H9 (cell line): Measurements from ENCODE around the gene HSFX2. TPM values are rescaled to one million over a fixed set of nuclear protein-coding genes. Genes with fewer than 3 reads are reported as not detected.
"Not testable (repeated sequence)": the region's sequence is repeated elsewhere in the genome, so short reads cannot be mapped to it uniquely, and the experiment has no call there.

ENCODE experiments used
- DNase-seq: peaks from one replicate; pipeline ENCODE4 v3.0.0-alpha.2; 2017
- H2AFZ ChIP-seq: one replicate; pipeline ENCODE4 v1.6.1; 2013; ENCODE audit warnings: mild to moderate bottlenecking, low read length, control low read depth, moderate library complexity
- H2AK5ac ChIP-seq: 2 replicates; pipeline ENCODE4 v1.6.1; 2013; ENCODE audit warnings: low read length, control low read depth, mixed read lengths; ENCODE audit not compliant: insufficient read length
- H2BK120ac ChIP-seq: one replicate; pipeline ENCODE4 v1.6.1; 2013; ENCODE audit warnings: low read depth, mild to moderate bottlenecking, low read length, control low read depth, inconsistent platforms; ENCODE audit not compliant: poor library complexity, severe bottlenecking
- H2BK12ac ChIP-seq: 2 replicates; pipeline ENCODE4 v1.6.1; 2013; ENCODE audit warnings: low read length, control low read depth, mixed read lengths, low read depth; ENCODE audit not compliant: insufficient read length
- H2BK15ac ChIP-seq: 2 replicates; pipeline ENCODE4 v1.6.1; 2013; ENCODE audit warnings: low read depth, low read length, control low read depth
- H2BK20ac ChIP-seq: one replicate; pipeline ENCODE4 v1.6.1; 2013; ENCODE audit warnings: low read depth, mild to moderate bottlenecking, low read length, control low read depth, inconsistent platforms; ENCODE audit not compliant: poor library complexity, severe bottlenecking
- H2BK5ac ChIP-seq: 2 replicates; pipeline ENCODE4 v1.6.1; 2013; ENCODE audit warnings: low read length, control low read depth, mixed read lengths; ENCODE audit not compliant: insufficient read length
- H3K14ac ChIP-seq: 2 replicates; pipeline ENCODE4 v1.6.1; 2013; ENCODE audit warnings: low read length, control low read depth; ENCODE audit not compliant: insufficient read depth
- H3K18ac ChIP-seq: 2 replicates; pipeline ENCODE4 v1.6.1; 2013; ENCODE audit warnings: low read depth, mild to moderate bottlenecking, mixed read lengths, low read length, control low read depth; ENCODE audit not compliant: insufficient read length
- H3K23ac ChIP-seq: 2 replicates; pipeline ENCODE4 v1.6.1; 2013; ENCODE audit warnings: low read length, control low read depth, mixed read lengths, low read depth; ENCODE audit not compliant: insufficient read length
- H3K23me2 ChIP-seq: 2 replicates; pipeline ENCODE4 v1.6.1; 2013; ENCODE audit warnings: low read depth, mild to moderate bottlenecking, mixed read lengths, low read length, control low read depth; ENCODE audit not compliant: insufficient read length, poor library complexity, severe bottlenecking
- H3K27ac ChIP-seq: 2 replicates; pipeline ENCODE4 v1.5.1; 2013; ENCODE audit warnings: low read length, control low read depth, mixed read lengths, low read depth; ENCODE audit not compliant: insufficient read length
- H3K27me3 ChIP-seq: 2 replicates; pipeline ENCODE4 v1.6.1; 2013; ENCODE audit warnings: low read length, control low read depth, inconsistent platforms; ENCODE audit not compliant: insufficient read depth
- H3K4ac ChIP-seq: 2 replicates; pipeline ENCODE4 v1.6.1; 2013; ENCODE audit warnings: low read depth, mild to moderate bottlenecking, control low read depth, inconsistent platforms, low read length, moderate library complexity
- H3K4me1 ChIP-seq: 2 replicates; pipeline ENCODE4 v1.6.1; 2013; ENCODE audit warnings: low read length, control low read depth, inconsistent platforms; ENCODE audit not compliant: insufficient read depth
- H3K4me2 ChIP-seq: 2 replicates; pipeline ENCODE4 v1.6.1; 2013; ENCODE audit warnings: low read length, control low read depth, mixed read lengths; ENCODE audit not compliant: insufficient read length, insufficient read depth
- H3K56ac ChIP-seq: 2 replicates; pipeline ENCODE4 v1.6.1; 2013; ENCODE audit warnings: low read depth, mild to moderate bottlenecking, mixed read lengths, low read length, control low read depth; ENCODE audit not compliant: insufficient read length
- H3K79me1 ChIP-seq: 2 replicates; pipeline ENCODE4 v1.6.1; 2013; ENCODE audit warnings: low read depth, mild to moderate bottlenecking, moderate library complexity, low read length, control low read depth, inconsistent platforms; ENCODE audit not compliant: insufficient read depth, poor library complexity, severe bottlenecking
- H3K79me2 ChIP-seq: 2 replicates; pipeline ENCODE4 v1.6.1; 2013; ENCODE audit warnings: low read length, control low read depth, inconsistent platforms; ENCODE audit not compliant: insufficient read depth
- H3K9ac ChIP-seq: 2 replicates; pipeline ENCODE4 v1.6.1; 2013; ENCODE audit warnings: low read length, control low read depth, mixed read lengths; ENCODE audit not compliant: insufficient read length; ENCODE audit errors: extremely low read depth
- H3K9me3 ChIP-seq: one replicate; pipeline ENCODE4 v1.6.1; 2013; ENCODE audit warnings: low read depth, low read length, inconsistent platforms; ENCODE audit not compliant: control insufficient read depth
- H3T11ph ChIP-seq: one replicate; pipeline ENCODE4 v1.6.1; 2013; ENCODE audit warnings: mild to moderate bottlenecking, low read length, control low read depth, inconsistent platforms
- H4K20me1 ChIP-seq: one replicate; pipeline ENCODE4 v1.6.1; 2013; ENCODE audit not compliant: control insufficient read depth, insufficient read length, insufficient read depth
- H4K5ac ChIP-seq: 2 replicates; pipeline ENCODE4 v1.6.1; 2013; ENCODE audit warnings: low read depth, mild to moderate bottlenecking, mixed read lengths, low read length, control low read depth; ENCODE audit not compliant: insufficient read length
- H4K8ac ChIP-seq: replicated peaks from 2 replicates; pipeline ENCODE4 v1.6.1; 2013; ENCODE audit warnings: low read length, control low read depth, mixed read lengths, low read depth; ENCODE audit not compliant: insufficient read length
- H4K91ac ChIP-seq: 2 replicates; pipeline ENCODE4 v1.6.1; 2013; ENCODE audit warnings: low read depth, mild to moderate bottlenecking, moderate library complexity, mixed read lengths, low read length, control low read depth; ENCODE audit not compliant: insufficient read length
- H3K27ac Mint-ChIP-seq, 3 experiments: 2 replicates in 2 of 3; 3 replicates in 1 of 3; pipeline ENCODE4 v1.8.0; 2020 to 2021; ENCODE audit warnings: mixed read lengths in 3 of 3, mild to moderate bottlenecking in 1 of 3, moderate library complexity in 1 of 3
- H3K27me3 Mint-ChIP-seq: 2 replicates; pipeline ENCODE4 v1.8.0; 2021; ENCODE audit warnings: low read depth, mild to moderate bottlenecking, moderate library complexity, mixed read lengths
- H3K36me3 Mint-ChIP-seq, 3 experiments: 2 replicates in 2 of 3; 3 replicates in 1 of 3; pipeline ENCODE4 v1.8.0; 2020 to 2021; ENCODE audit warnings: low read depth in 3 of 3, mixed read lengths in 3 of 3; ENCODE audit not compliant: insufficient read depth in 1 of 3
- H3K4me1 Mint-ChIP-seq, 2 experiments: 2 replicates each; pipeline ENCODE4 v1.8.0; 2020; ENCODE audit warnings: mixed read lengths in 2 of 2
- H3K4me3 Mint-ChIP-seq, 2 experiments: 2 replicates in 1 of 2; 3 replicates in 1 of 2; pipeline ENCODE4 v1.8.0; 2020 to 2021; ENCODE audit warnings: mild to moderate bottlenecking in 2 of 2, mixed read lengths in 2 of 2, moderate library complexity in 1 of 2
- H3K9me3 Mint-ChIP-seq, 2 experiments: 2 replicates in 1 of 2; 3 replicates in 1 of 2; pipeline ENCODE4 v1.8.0; 2020; ENCODE audit warnings: mild to moderate bottlenecking in 2 of 2, mixed read lengths in 2 of 2, moderate library complexity in 1 of 2
- WGBS: extraction: QIAGEN DNeasy Blood & Tissue Kit; methylation state at CpG from one replicate; pipeline ENCODE4 v1.1.7; 2013; ENCODE audit warnings: missing lambda C conversion rate, low lambda C conversion rate, mixed read lengths; ENCODE audit not compliant: insufficient read length; ENCODE audit errors: extremely low coverage; 5-methylcytosine and 5-hydroxymethylcytosine counted together
- total RNA-seq: library from RNA; stranded (reverse); gene quantifications from 2 replicates; pipeline ENCODE4 v1.2.1, GENCODE V29; 2021

Gene HSFX2
- total RNA-seq, 1 experiment from 2014 or later, result not detected

DNA sequence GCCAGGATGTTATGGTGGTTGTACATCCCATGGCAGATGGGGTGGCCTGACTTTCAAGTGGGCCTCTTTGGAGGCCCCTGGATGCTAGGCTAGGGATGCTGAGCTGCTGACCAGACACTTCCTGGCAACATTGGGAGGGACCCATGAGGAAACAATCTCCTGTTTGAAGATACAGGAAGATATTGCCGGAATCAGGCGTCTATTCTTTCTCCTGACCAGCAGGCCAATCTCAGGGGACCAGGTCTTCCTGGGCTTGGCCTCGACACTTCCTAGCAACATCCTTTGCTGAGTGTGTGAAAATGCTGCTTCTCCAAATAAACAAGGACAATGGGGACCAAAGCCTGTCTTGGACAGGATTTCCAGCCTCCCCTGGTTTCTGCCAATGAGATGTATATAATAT, 47.3 kb downstream of the HSFX2 start:
- H3K27me3 Mint-ChIP-seq, H3K4me2 ChIP-seq: not testable (repeated sequence)
- WGBS, result no CpG with 5 or more reads among the region's 3 CpGs

DNA sequence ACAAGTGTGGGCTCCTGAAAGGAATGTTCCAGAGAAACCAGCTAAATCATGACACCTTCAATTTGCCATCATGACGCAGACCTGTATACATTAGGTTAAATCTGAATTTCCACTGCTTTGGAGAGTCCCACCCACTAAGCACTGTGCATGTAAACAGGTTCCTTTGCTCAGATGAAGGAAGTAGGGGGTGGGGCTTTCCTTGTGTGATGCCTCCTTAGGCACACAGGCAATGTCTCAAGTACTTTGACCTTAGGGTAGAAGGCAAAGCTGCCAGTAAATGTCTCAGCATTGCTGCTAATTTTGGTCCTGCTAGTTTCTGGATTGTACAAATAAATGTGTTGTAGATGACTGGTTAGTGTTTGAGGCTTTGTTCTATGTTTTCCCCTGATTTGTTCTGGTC, 48.2 kb downstream of the HSFX2 start:
- not testable (repeated sequence) for H3K4me3 Mint-ChIP-seq, H4K5ac ChIP-seq, H3K4me2 ChIP-seq, H4K91ac ChIP-seq, H3T11ph ChIP-seq, H2AK5ac ChIP-seq, H2AFZ ChIP-seq, H3K14ac ChIP-seq, H3K18ac ChIP-seq, H3K79me2 ChIP-seq, H3K23me2 ChIP-seq, H3K79me1 ChIP-seq, H2BK5ac ChIP-seq, H2BK12ac ChIP-seq, H4K8ac ChIP-seq, H3K9me3 ChIP-seq, H3K27ac Mint-ChIP-seq, H3K4ac ChIP-seq, H3K36me3 Mint-ChIP-seq, H3K56ac ChIP-seq, H3K27me3 ChIP-seq, H3K4me1 Mint-ChIP-seq, H2BK15ac ChIP-seq, H4K20me1 ChIP-seq, H3K9ac ChIP-seq, DNase-seq, H3K23ac ChIP-seq, H2BK20ac ChIP-seq, H3K27me3 Mint-ChIP-seq, H3K27ac ChIP-seq, H2BK120ac ChIP-seq, H3K4me1 ChIP-seq
- H3K9me3 Mint-ChIP-seq, result peaks cover 9 to 11% of the 10 kb centered on the region in 2 experiments; a peak in 4 of 5 replicates
- WGBS, result no CpG with 5 or more reads among the region's 1 CpG

More for the DNA sequence above, 47.3 kb downstream of the HSFX2 start:
- H3T11ph ChIP-seq, H3K23ac ChIP-seq, H3K14ac ChIP-seq, H2AFZ ChIP-seq, H3K27ac Mint-ChIP-seq, H3K18ac ChIP-seq, H3K79me2 ChIP-seq, H2BK12ac ChIP-seq, H3K4me3 Mint-ChIP-seq, H3K9me3 ChIP-seq, H2BK120ac ChIP-seq, H2BK20ac ChIP-seq, H3K4ac ChIP-seq, H4K20me1 ChIP-seq, H3K79me1 ChIP-seq, H3K23me2 ChIP-seq, H3K56ac ChIP-seq, H4K91ac ChIP-seq, H3K27me3 ChIP-seq, H3K4me1 Mint-ChIP-seq, H3K27ac ChIP-seq, H3K4me1 ChIP-seq, H4K8ac ChIP-seq, H2BK15ac ChIP-seq, H3K36me3 Mint-ChIP-seq, H3K9ac ChIP-seq, H2AK5ac ChIP-seq, H4K5ac ChIP-seq, H2BK5ac ChIP-seq, DNase-seq: not testable (repeated sequence)
- peaks cover 8 to 10% of the 10 kb centered on the region in 2 experiments; a peak in 4 of 5 replicates for H3K9me3 Mint-ChIP-seq
